ENCODE results near the gene RPLP1. TPM values are rescaled to one million over a fixed set of nuclear protein-coding genes. Genes with fewer than 3 reads are reported as not detected.

Gene RPLP1
- total RNA-seq, result 617 and 781 TPM in 2 replicates

DNA sequence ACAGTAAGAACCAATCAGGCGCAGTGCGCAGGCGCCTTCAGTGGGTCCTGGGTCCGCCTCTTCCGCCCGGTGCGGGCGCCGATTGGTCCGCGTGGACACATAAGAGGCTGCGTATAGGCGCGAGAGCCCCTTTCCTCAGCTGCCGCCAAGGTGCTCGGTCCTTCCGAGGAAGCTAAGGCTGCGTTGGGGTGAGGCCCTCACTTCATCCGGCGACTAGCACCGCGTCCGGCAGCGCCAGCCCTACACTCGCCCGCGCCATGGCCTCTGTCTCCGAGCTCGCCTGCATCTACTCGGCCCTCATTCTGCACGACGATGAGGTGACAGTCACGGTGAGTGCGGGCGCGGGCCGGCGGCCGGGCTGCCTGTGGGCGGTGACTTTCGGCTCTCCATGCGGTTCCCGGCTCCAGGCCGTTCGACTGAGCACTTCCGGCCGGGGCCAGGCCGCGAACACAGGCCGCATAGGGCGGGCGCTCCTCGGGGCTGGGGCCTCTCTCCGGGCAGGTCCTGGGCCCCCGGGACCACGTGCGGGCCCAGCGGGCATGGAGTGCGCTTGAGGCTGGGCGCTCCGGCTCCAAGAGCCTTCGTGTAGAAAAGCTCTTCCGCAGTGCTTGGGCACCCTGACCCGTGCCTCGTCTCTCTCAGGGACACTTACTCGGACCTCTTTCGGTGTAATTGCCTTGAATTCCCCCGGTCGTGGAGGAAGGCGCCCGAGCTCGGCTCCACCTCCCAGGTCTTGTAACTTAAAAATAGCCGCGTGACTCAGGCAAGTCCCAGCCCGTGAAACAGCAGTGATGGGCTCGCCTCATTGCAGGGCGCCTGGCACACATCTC lies at the start of gene RPLP1:
Gene RPLP1, plus strand, starts transcription at position 127 of the 830 bp plus-strand sequence. Its CDS starts 131 bp downstream, at position 258.
- peak within 1 kb of the TSS; percentile 89 for H3K4me3 ChIP-seq (ENCODE audit: low read depth, low read length)
- DNase-seq (ENCODE audit: low read depth), result peak; percentile 67
- TF ChIP-seq CTCF (conservative IDR thresholded peaks at IDR 0.05; ENCODE audit: low read depth, low read length), result no peak

GRCh38 chr15:69403594-69403993 lies 49.0 kb upstream of the RPLP1 start:
- TF ChIP-seq CTCF (conservative IDR thresholded peaks at IDR 0.05; ENCODE audit: low read depth, low read length), result no peak
- no peak for DNase-seq (ENCODE audit: low read depth)

GRCh38 chr15:69405110-69405509 lies 47.5 kb upstream of the RPLP1 start:
- H3K4me3 ChIP-seq (ENCODE audit: low read depth, low read length), result no peak overlapping the region
- no peak for TF ChIP-seq CTCF (conservative IDR thresholded peaks at IDR 0.05; ENCODE audit: low read depth, low read length)
- DNase-seq (ENCODE audit: low read depth), result no peak

More at GRCh38 chr15:69403594-69403993, 49.0 kb upstream of the RPLP1 start:
- H3K4me3 ChIP-seq (ENCODE audit: low read depth, low read length), result no peak overlapping the region

- no peak overlapping the region for H3K4me3 ChIP-seq (ENCODE audit: low read depth, low read length)
- no peak for DNase-seq (ENCODE audit: low read depth)
- no peak for TF ChIP-seq CTCF (conservative IDR thresholded peaks at IDR 0.05; ENCODE audit: low read depth, low read length)
Measured at GRCh38 chr15:69407719-69408400, 44.8 kb upstream of the RPLP1 start.

DNA sequence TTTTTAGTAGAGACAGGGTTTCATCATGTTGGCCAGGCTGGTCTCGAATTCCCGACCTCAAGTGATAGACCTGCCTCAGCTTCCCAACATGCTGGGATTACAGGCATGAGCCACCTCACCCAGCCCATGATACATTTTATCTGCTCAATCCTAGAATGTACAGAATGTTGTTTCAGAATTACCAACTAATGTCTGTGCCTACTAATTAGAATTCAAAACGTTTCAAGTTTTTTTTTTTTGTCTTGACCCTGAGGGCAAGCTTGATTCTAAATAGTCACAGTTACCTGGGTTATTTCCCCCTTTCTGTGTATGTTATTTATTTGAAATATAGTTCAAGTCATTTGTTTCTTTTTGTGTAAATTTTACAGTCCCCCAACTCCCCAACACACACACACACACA lies 43.8 kb upstream of the RPLP1 start:
- no peak for TF ChIP-seq CTCF (conservative IDR thresholded peaks at IDR 0.05; ENCODE audit: low read depth, low read length)
- no peak overlapping the region for H3K4me3 ChIP-seq (ENCODE audit: low read depth, low read length)
- no peak for DNase-seq (ENCODE audit: low read depth)

DNA sequence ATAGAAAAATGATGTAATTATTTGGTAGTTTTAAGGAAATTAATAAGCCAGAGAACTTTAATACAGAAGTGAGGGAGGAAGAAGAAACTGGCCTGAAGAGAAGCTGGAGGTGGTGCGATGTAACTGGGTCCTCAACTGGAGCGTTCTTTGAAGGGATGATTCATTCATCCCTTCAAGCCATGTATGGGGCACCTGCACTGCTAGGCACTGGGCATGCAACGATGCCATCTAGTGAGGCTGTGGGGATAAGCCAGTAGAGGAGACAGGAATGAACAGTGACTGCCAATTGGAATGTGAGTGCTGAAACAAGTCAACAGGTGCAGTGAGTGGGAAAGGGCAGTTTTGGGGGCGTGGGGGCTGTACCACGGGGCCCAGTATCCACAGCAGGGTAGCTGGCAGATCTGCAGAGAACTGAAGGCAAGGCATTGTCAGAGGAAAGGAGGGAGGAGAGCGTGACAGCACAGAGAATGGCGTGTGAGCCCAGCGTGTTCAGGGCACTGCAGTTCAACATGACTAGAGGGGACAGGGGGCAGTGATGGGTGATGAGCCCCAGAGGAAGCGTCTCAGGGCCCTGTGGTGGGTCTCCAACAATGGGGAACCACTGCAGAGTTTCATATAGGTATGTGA lies 42.3 kb upstream of the RPLP1 start:
- DNase-seq (ENCODE audit: low read depth), result no peak
- TF ChIP-seq CTCF (conservative IDR thresholded peaks at IDR 0.05; ENCODE audit: low read depth, low read length), result peak; percentile 78
- H3K4me3 ChIP-seq (ENCODE audit: low read depth, low read length), result no peak overlapping the region
